ENCODE data around the gene PDE8A. TPM values are rescaled to one million over a fixed set of nuclear protein-coding genes. Genes with fewer than 3 reads are reported as not detected.

The PDE8A gene
- total RNA-seq, 1 experiment from 2014 or later, result 40.0 TPM

GRCh38 chr15:84953726-84954125 lies 27.9 kb upstream of the PDE8A start:
- Histone ChIP-seq H3K9me3 (ENCODE audit: control insufficient read depth, insufficient read depth, low read depth, low read length) (no peaks in the 10 kb centered on the region), H3K4me1 (ENCODE audit: control insufficient read depth, insufficient read depth, low read length) (peaks cover 5% of the 10 kb centered on the region), H3K27ac (ENCODE audit: low read length) (no peak overlapping the region), H3K4me3 (ENCODE audit: low read depth in 2 of 2, low read length in 2 of 2) (no peak overlapping the region), H3K36me3 (ENCODE audit: control insufficient read depth, insufficient read depth, low read length) (no peaks in the 10 kb centered on the region), H3K27me3 (ENCODE audit: control insufficient read depth, insufficient read depth, low read length) (no peaks in the 10 kb centered on the region)
- ChIA-PET CTCF (interaction anchor here (1.0 kb wide), 1 partner anchor 16 kb away, joined by 3 read pairs; no protein-coding TSS in a partner anchor), POLR2A (interaction anchor here (0.5 to 0.7 kb wide), 2 partner anchors 53 to 206 kb away, joined by 3 to 15 read pairs; no protein-coding TSS in a partner anchor)
- TF ChIP-seq SIN3A (IDR thresholded peaks at IDR 0.05; ENCODE audit: borderline replicate concordance, insufficient read depth, low read depth, low read length), result no peak
- TF ChIP-seq POLR2AphosphoS5 (IDR thresholded peaks at IDR 0.05; ENCODE audit: low read depth, low read length), result no peak
- TF ChIP-seq, protein P1, sequence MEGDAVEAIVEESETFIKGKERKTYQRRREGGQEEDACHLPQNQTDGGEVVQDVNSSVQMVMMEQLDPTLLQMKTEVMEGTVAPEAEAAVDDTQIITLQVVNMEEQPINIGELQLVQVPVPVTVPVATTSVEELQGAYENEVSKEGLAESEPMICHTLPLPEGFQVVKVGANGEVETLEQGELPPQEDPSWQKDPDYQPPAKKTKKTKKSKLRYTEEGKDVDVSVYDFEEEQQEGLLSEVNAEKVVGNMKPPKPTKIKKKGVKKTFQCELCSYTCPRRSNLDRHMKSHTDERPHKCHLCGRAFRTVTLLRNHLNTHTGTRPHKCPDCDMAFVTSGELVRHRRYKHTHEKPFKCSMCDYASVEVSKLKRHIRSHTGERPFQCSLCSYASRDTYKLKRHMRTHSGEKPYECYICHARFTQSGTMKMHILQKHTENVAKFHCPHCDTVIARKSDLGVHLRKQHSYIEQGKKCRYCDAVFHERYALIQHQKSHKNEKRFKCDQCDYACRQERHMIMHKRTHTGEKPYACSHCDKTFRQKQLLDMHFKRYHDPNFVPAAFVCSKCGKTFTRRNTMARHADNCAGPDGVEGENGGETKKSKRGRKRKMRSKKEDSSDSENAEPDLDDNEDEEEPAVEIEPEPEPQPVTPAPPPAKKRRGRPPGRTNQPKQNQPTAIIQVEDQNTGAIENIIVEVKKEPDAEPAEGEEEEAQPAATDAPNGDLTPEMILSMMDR (IDR thresholded peaks at IDR 0.05), result no peak
- no peak for TF ChIP-seq TCF7L2 (IDR thresholded peaks at IDR 0.05; ENCODE audit: low read depth, low read length)
- ATAC-seq, result no peak
- no TSS peak for BruUV-seq (replicated peaks)
- in situ Hi-C loops (cut with HindIII; ENCODE audit: low pct_unique_long_range_greater_than_20kb, low sequenced_read_pairs), result no loop called here
- intact Hi-C loops (cut with micrococcal nuclease; ENCODE audit: unreplicated experiment), result no loop called here
- DNase-seq (ENCODE audit: low read depth, low spot score), result no peak

DNA sequence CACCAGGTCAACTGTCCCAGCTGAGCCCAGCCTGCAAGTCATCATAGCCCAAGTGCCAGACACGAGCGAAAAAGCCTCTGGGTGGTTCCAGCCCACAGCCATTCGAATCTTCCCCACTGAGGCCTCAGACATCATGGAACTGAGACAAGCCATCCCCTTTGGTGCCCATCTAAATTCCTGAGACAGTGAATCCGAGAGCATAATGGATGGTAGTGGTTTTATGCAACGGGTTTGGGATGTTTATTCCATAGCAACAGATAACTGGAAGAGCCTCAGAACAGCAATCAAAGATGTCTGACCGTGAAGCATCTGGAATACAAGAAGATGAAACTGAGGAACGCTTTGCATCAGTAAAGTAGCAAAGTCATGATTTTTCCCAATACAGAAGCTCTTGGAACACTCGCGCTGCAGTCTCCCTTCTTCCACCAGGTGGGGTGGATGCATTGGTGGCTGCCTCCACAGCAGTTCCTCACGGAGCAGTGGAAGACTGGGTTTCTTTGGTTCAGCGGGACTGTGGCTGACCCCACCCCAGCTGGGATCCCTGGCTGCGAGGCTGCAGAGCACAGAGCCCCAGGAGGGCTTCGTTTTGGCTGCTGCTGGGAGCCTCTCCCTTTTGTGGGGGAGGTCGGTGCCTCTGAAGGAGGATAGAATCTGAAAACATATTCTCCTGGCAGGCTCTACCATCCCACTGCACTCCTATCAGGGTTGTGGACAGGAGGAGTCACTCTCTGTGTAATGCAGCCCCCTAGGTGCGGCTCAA lies 26.4 kb upstream of the PDE8A start:
- ATAC-seq (peak; percentile 99), DNase-seq (ENCODE audit: low read depth, low spot score) (peak; percentile 41)
- ChIA-PET POLR2A (interaction anchor here (0.6 kb wide), 1 partner anchor 31 kb away, joined by 3 read pairs; no protein-coding TSS in a partner anchor), CTCF (interaction anchor here (1.0 kb wide), 1 partner anchor 92 kb away, joined by 6 read pairs; no protein-coding TSS in a partner anchor)
- TF ChIP-seq POLR2AphosphoS5 (IDR thresholded peaks at IDR 0.05; ENCODE audit: low read depth, low read length), result no peak
- TF ChIP-seq, protein P1 (IDR thresholded peaks at IDR 0.05), result peak; percentile 92
- Histone ChIP-seq H3K9me3 (ENCODE audit: control insufficient read depth, insufficient read depth, low read depth, low read length) (no peaks in the 10 kb centered on the region), H3K4me1 (ENCODE audit: control insufficient read depth, insufficient read depth, low read length) (peaks cover 5% of the 10 kb centered on the region), H3K36me3 (ENCODE audit: control insufficient read depth, insufficient read depth, low read length) (no peaks in the 10 kb centered on the region), H3K4me3 (ENCODE audit: low read depth in 2 of 2, low read length in 2 of 2) (peak overlapping the region; percentile 29 to 52), H3K27ac (ENCODE audit: low read length) (no peak overlapping the region), H3K27me3 (ENCODE audit: control insufficient read depth, insufficient read depth, low read length) (no peaks in the 10 kb centered on the region)
- intact Hi-C loops (cut with micrococcal nuclease; ENCODE audit: unreplicated experiment) (loop anchor here (1.0 kb wide), 1 partner anchor 89 kb away; no protein-coding TSS in a partner anchor), in situ Hi-C loops (cut with HindIII; ENCODE audit: low pct_unique_long_range_greater_than_20kb, low sequenced_read_pairs) (no loop called here)
- BruUV-seq (replicated peaks), result no TSS peak

GRCh38 chr15:84956199-84956598 lies 25.5 kb upstream of the PDE8A start:
- Histone ChIP-seq H3K9me3 (ENCODE audit: control insufficient read depth, insufficient read depth, low read depth, low read length) (no peaks in the 10 kb centered on the region), H3K27me3 (ENCODE audit: control insufficient read depth, insufficient read depth, low read length) (no peaks in the 10 kb centered on the region), H3K27ac (ENCODE audit: low read length) (no peak overlapping the region), H3K36me3 (ENCODE audit: control insufficient read depth, insufficient read depth, low read length) (no peaks in the 10 kb centered on the region), H3K4me3 (ENCODE audit: low read depth in 2 of 2, low read length in 2 of 2) (no peak overlapping the region), H3K4me1 (ENCODE audit: control insufficient read depth, insufficient read depth, low read length) (peaks cover 5% of the 10 kb centered on the region)
- ChIA-PET CTCF (interaction anchor here (0.7 kb wide), 1 partner anchor 212 kb away, joined by 5 read pairs; no protein-coding TSS in a partner anchor), POLR2A (no interaction called here)
- no peak for DNase-seq (ENCODE audit: low read depth, low spot score)
- no peak for TF ChIP-seq POLR2AphosphoS5 (IDR thresholded peaks at IDR 0.05; ENCODE audit: low read depth, low read length)
- TF ChIP-seq, protein P1 (IDR thresholded peaks at IDR 0.05), result no peak
- no peak for TF ChIP-seq SIN3A (IDR thresholded peaks at IDR 0.05; ENCODE audit: borderline replicate concordance, insufficient read depth, low read depth, low read length)
- TF ChIP-seq TCF7L2 (IDR thresholded peaks at IDR 0.05; ENCODE audit: low read depth, low read length), result no peak
- TF ChIP-seq, protein P2, sequence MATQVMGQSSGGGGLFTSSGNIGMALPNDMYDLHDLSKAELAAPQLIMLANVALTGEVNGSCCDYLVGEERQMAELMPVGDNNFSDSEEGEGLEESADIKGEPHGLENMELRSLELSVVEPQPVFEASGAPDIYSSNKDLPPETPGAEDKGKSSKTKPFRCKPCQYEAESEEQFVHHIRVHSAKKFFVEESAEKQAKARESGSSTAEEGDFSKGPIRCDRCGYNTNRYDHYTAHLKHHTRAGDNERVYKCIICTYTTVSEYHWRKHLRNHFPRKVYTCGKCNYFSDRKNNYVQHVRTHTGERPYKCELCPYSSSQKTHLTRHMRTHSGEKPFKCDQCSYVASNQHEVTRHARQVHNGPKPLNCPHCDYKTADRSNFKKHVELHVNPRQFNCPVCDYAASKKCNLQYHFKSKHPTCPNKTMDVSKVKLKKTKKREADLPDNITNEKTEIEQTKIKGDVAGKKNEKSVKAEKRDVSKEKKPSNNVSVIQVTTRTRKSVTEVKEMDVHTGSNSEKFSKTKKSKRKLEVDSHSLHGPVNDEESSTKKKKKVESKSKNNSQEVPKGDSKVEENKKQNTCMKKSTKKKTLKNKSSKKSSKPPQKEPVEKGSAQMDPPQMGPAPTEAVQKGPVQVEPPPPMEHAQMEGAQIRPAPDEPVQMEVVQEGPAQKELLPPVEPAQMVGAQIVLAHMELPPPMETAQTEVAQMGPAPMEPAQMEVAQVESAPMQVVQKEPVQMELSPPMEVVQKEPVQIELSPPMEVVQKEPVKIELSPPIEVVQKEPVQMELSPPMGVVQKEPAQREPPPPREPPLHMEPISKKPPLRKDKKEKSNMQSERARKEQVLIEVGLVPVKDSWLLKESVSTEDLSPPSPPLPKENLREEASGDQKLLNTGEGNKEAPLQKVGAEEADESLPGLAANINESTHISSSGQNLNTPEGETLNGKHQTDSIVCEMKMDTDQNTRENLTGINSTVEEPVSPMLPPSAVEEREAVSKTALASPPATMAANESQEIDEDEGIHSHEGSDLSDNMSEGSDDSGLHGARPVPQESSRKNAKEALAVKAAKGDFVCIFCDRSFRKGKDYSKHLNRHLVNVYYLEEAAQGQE (IDR thresholded peaks at IDR 0.05; ENCODE audit: insufficient read depth in 1 of 2, low read depth in 2 of 2, low read length in 1 of 2), result no peak
- intact Hi-C loops (cut with micrococcal nuclease; ENCODE audit: unreplicated experiment), result no loop called here
- ATAC-seq, result no peak
- no TSS peak for BruUV-seq (replicated peaks)
- in situ Hi-C loops (cut with HindIII; ENCODE audit: low pct_unique_long_range_greater_than_20kb, low sequenced_read_pairs), result no loop called here
